ENCODE data around the gene NCKAP5. TPM values are rescaled to one million over a fixed set of nuclear protein-coding genes. Genes with fewer than 3 reads are reported as not detected.

The NCKAP5 gene
- total and polyA plus RNA-seq, 2 donors (not counting 1 experiment from before 2014, with no cell fraction given) = not detected

DNA sequence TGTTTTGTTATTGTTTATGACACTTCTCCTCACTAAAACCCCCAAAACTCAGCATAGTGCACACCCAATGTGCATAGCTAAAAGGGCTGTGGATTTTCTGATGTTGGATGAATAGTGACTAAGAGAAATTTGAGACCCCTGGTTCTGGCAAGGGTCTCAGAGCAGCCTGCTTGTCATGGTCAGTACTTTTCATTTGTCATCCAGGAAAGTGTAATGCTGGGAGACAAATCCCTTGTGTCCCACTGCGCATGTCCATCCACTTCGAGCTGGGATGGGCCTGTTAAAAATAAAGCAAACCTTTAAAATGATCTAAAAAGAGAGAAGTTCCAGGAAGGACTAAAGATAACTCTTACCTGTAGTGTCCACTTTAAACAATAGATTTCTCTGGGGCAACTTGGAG, 851.3 kb downstream of the NCKAP5 start:
- H2AFZ ChIP-seq (ENCODE audit: insufficient read depth, low read depth, low read length, poor library complexity, severe bottlenecking) = no peak overlapping the region
- ChIA-PET POLR2A (no interaction called here), CTCF (no interaction called here)
- no peak overlapping the region for H3K27ac ChIP-seq (ENCODE audit: low read length in 2 of 2)
- H3K4me1 Mint-ChIP-seq = peaks cover 7% of the 10 kb centered on the region
- no peak for TF ChIP-seq EZH2 (IDR thresholded peaks at IDR 0.05; ENCODE audit: borderline replicate concordance, insufficient read depth, low read depth, low read length, poor library complexity, severe bottlenecking)
- TF ChIP-seq, protein P1, sequence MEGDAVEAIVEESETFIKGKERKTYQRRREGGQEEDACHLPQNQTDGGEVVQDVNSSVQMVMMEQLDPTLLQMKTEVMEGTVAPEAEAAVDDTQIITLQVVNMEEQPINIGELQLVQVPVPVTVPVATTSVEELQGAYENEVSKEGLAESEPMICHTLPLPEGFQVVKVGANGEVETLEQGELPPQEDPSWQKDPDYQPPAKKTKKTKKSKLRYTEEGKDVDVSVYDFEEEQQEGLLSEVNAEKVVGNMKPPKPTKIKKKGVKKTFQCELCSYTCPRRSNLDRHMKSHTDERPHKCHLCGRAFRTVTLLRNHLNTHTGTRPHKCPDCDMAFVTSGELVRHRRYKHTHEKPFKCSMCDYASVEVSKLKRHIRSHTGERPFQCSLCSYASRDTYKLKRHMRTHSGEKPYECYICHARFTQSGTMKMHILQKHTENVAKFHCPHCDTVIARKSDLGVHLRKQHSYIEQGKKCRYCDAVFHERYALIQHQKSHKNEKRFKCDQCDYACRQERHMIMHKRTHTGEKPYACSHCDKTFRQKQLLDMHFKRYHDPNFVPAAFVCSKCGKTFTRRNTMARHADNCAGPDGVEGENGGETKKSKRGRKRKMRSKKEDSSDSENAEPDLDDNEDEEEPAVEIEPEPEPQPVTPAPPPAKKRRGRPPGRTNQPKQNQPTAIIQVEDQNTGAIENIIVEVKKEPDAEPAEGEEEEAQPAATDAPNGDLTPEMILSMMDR (IDR thresholded peaks at IDR 0.05) = no peak
- peaks cover 3% of the 10 kb centered on the region for H3K27me3 Mint-ChIP-seq
- no peak overlapping the region for H3K27ac Mint-ChIP-seq
- no peaks in the 10 kb centered on the region for H3K4me1 ChIP-seq (ENCODE audit: control insufficient read depth in 2 of 2, insufficient read depth in 2 of 2, low read length in 2 of 2)
- no peak overlapping the region for H3K4me3 ChIP-seq (ENCODE audit: control extremely low read depth in 1 of 5, extremely low read depth in 1 of 5, insufficient read depth in 1 of 5, low read depth in 2 of 5, low read length in 4 of 5)
- no peak for ATAC-seq (ENCODE audit: low read depth)
- WGBS (ENCODE audit: insufficient coverage) = no CpG with 5 or more reads among the region's 2 CpGs
- H4K20me1 ChIP-seq (ENCODE audit: control insufficient read depth, insufficient read depth, low read length, poor library complexity, severe bottlenecking) = no peaks in the 10 kb centered on the region
- H3K4me2 ChIP-seq (replicated peaks; ENCODE audit: low read depth, low read length, poor library complexity, severe bottlenecking) = no peak overlapping the region
- H3K4me3 Mint-ChIP-seq = no peak overlapping the region
- no peak overlapping the region for H3K9ac ChIP-seq (ENCODE audit: low read length)
- DNase-seq = no peak
- no peaks in the 10 kb centered on the region for H3K9me3 ChIP-seq (ENCODE audit: control extremely low read depth in 1 of 3, control insufficient read depth in 2 of 3, insufficient read depth in 1 of 3, low read length in 2 of 3)
- H3K27me3 ChIP-seq (replicated peaks in 1 of 4; ENCODE audit: control extremely low read depth in 1 of 4, control insufficient read depth in 3 of 4, insufficient read depth in 4 of 4, low read length in 3 of 4) = no peaks in the 10 kb centered on the region
- H3K79me2 ChIP-seq (ENCODE audit: control insufficient read depth, insufficient read depth, low read length) = no peaks in the 10 kb centered on the region
- intact Hi-C loops (cut with micrococcal nuclease) = no loop called here
- no peaks in the 10 kb centered on the region for H3K36me3 ChIP-seq (replicated peaks in 1 of 2; ENCODE audit: control extremely low read depth in 1 of 2, control insufficient read depth in 1 of 2, extremely low read depth in 1 of 2, insufficient read depth in 2 of 2, low read length in 1 of 2)
- no peaks in the 10 kb centered on the region for H3K9me3 Mint-ChIP-seq (ENCODE audit: insufficient read depth)

DNA sequence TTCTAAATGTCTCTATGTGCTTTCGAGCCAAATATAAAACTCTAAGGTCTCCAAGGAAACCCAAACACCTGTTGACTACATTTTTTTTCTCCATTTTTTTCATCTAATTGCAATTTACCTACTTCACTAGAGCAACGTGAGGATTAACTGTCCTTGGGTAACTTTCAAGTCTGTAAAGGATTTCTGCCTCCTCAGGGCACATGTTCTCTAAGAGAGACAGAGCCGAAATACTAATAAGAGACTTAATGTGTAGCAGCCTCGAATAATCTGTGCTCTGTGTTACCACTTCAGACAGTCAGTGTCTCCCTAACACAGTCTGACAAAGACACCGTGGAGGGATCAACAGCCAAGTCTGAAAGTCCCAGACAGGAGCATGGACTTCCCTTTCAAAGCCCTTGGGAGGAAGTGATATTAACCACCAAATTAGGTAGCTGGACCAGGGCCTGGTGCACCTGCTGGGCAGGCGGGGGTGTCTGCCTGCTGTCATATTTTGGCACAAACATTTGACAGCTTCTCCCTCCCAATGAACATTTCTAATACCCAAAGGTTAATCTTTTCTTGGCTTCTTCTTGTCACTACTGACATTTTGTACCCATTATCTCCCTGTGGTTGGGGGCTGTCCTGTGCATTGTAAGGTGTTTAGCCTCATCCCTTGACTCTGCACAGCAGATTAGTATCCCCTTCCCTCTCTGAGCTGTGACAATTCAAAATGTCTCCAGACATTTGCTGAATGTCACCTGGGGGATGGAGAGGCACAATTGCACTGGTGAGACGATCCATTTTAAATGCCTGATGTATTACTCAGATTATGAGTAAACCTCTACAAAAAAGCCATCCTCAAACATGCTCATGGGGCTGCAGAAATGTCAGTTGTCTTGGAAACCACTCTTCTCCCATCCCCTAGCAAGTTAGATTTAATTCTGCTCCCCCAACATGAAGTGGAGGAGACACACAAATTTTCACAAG, 852.6 kb downstream of the NCKAP5 start:
- H3K36me3 ChIP-seq (replicated peaks in 1 of 2; ENCODE audit: control extremely low read depth in 1 of 2, control insufficient read depth in 1 of 2, extremely low read depth in 1 of 2, insufficient read depth in 2 of 2, low read length in 1 of 2) = no peaks in the 10 kb centered on the region
- ATAC-seq (ENCODE audit: low read depth) = no peak
- no peaks in the 10 kb centered on the region for H3K9me3 Mint-ChIP-seq (ENCODE audit: insufficient read depth)

More for the DNA sequence above, 852.6 kb downstream of the NCKAP5 start:
- CTCF ChIA-PET = interaction anchor here (0.7 kb wide), 1 partner anchor 153 kb away, joined by 3 read pairs; no protein-coding TSS in a partner anchor
- H3K27me3 ChIP-seq (replicated peaks in 1 of 4; ENCODE audit: control extremely low read depth in 1 of 4, control insufficient read depth in 3 of 4, insufficient read depth in 4 of 4, low read length in 3 of 4) = no peaks in the 10 kb centered on the region
- POLR2A ChIA-PET = no interaction called here
- no peak overlapping the region for H3K27ac Mint-ChIP-seq
- intact Hi-C loops (cut with micrococcal nuclease) = no loop called here
- peaks cover 7% of the 10 kb centered on the region for H3K4me1 Mint-ChIP-seq
- H3K9ac ChIP-seq (ENCODE audit: low read length) = no peak overlapping the region
- H3K79me2 ChIP-seq (ENCODE audit: control insufficient read depth, insufficient read depth, low read length) = no peaks in the 10 kb centered on the region
- H2AFZ ChIP-seq (ENCODE audit: insufficient read depth, low read depth, low read length, poor library complexity, severe bottlenecking) = no peak overlapping the region
- TF ChIP-seq EZH2 (IDR thresholded peaks at IDR 0.05; ENCODE audit: borderline replicate concordance, insufficient read depth, low read depth, low read length, poor library complexity, severe bottlenecking) = no peak
- TF ChIP-seq, protein P1 (IDR thresholded peaks at IDR 0.05) = no peak
- H3K4me3 Mint-ChIP-seq = no peak overlapping the region
- H3K27me3 Mint-ChIP-seq = peaks cover 4% of the 10 kb centered on the region
- DNase-seq = no peak
- H3K4me1 ChIP-seq (ENCODE audit: control insufficient read depth in 2 of 2, insufficient read depth in 2 of 2, low read length in 2 of 2) = no peaks in the 10 kb centered on the region
- H4K20me1 ChIP-seq (ENCODE audit: control insufficient read depth, insufficient read depth, low read length, poor library complexity, severe bottlenecking) = no peaks in the 10 kb centered on the region
- WGBS (ENCODE audit: insufficient coverage) = 89% methylated on average over 3 of the region's 7 CpGs
- no peak overlapping the region for H3K4me2 ChIP-seq (replicated peaks; ENCODE audit: low read depth, low read length, poor library complexity, severe bottlenecking)
- H3K9me3 ChIP-seq (ENCODE audit: control extremely low read depth in 1 of 3, control insufficient read depth in 2 of 3, insufficient read depth in 1 of 3, low read length in 2 of 3) = no peaks in the 10 kb centered on the region
- no peak overlapping the region for H3K27ac ChIP-seq (ENCODE audit: low read length in 2 of 2)
- no peak overlapping the region for H3K4me3 ChIP-seq (ENCODE audit: control extremely low read depth in 1 of 5, extremely low read depth in 1 of 5, insufficient read depth in 1 of 5, low read depth in 2 of 5, low read length in 4 of 5)
